ENCODE measurements around the gene MRPL28.
"Not testable (repeated sequence)": the region's sequence is repeated elsewhere in the genome, so short reads cannot be mapped to it uniquely, and the experiment has no call there.

The MRPL28 gene

GRCh38 chr16:342455-343213 is 27.7 kb downstream of the MRPL28 start:
- Histone ChIP-seq H3K79me1 (ENCODE audit: low read depth, low read length) (peaks cover 18% of the 10 kb centered on the region), H2BK5ac (ENCODE audit: low read length) (no peak overlapping the region), H2BK120ac (ENCODE audit: low read depth, low read length) (no peak overlapping the region), H3K9ac (ENCODE audit: low read depth, low read length, poor library complexity) (peak overlapping the region; percentile 30), H2AFZ (ENCODE audit: low read length) (no peak overlapping the region), H3K18ac (ENCODE audit: low read length) (no peak overlapping the region), H3K14ac (ENCODE audit: low read length) (no peak overlapping the region), H2BK12ac (ENCODE audit: low read length) (peak overlapping the region; percentile 58), H3K23ac (ENCODE audit: low read depth, low read length, poor library complexity) (peak overlapping the region; percentile 89), H3K9me3 (replicated peaks in 1 of 2; ENCODE audit: control insufficient read depth in 2 of 2, insufficient read depth in 1 of 2, low read depth in 1 of 2, low read length in 2 of 2) (peaks cover 5 to 29% of the 10 kb centered on the region in 2 donors), H4K91ac (ENCODE audit: low read depth, low read length, poor library complexity) (no peak overlapping the region), H3K27ac (replicated peaks; ENCODE audit: low read length) (no peak overlapping the region), H3K4me3 (ENCODE audit: low read length in 2 of 2) (no peak overlapping the region), H3K27me3 (ENCODE audit: control insufficient read depth in 3 of 3, insufficient read depth in 3 of 3, low read depth in 1 of 3, low read length in 3 of 3) (no peaks in the 10 kb centered on the region), H3K36me3 (replicated peaks in 1 of 2; ENCODE audit: control insufficient read depth in 2 of 2, insufficient read depth in 2 of 2, low read length in 2 of 2) (peaks cover 25 to 56% of the 10 kb centered on the region in 2 donors), H2BK15ac (ENCODE audit: low read length) (no peak overlapping the region), H3K4me2 (ENCODE audit: insufficient read depth, low read length, poor library complexity, severe bottlenecking) (no peak overlapping the region), H3K4ac (ENCODE audit: low read length) (no peak overlapping the region), H4K8ac (ENCODE audit: low read depth, low read length) (no peak overlapping the region), H2AK5ac (ENCODE audit: low read depth, low read length) (no peak overlapping the region), H3K4me1 (ENCODE audit: control insufficient read depth in 2 of 2, insufficient read depth in 1 of 2, low read depth in 1 of 2, low read length in 2 of 2) (no peaks in the 10 kb centered on the region)
- no CpG with 5 or more reads among the region's 18 CpGs for WGBS, 2 donors (ENCODE audit: extremely low coverage in 2 of 2, insufficient read length in 2 of 2, insufficient replicate concordance in 1 of 2)
- no peak for DNase-seq (ENCODE audit: low spot score)

- H3K4me3 ChIP-seq (ENCODE audit: low read length in 2 of 2); H3K4ac ChIP-seq (ENCODE audit: low read length); DNase-seq (ENCODE audit: low spot score); H3K27me3 ChIP-seq (ENCODE audit: control insufficient read depth in 3 of 3, insufficient read depth in 3 of 3, low read depth in 1 of 3, low read length in 3 of 3); H2BK15ac ChIP-seq (ENCODE audit: low read length); H2AFZ ChIP-seq (ENCODE audit: low read length); H2BK120ac ChIP-seq (ENCODE audit: low read depth, low read length); H2BK5ac ChIP-seq (ENCODE audit: low read length); H3K9ac ChIP-seq (ENCODE audit: low read depth, low read length, poor library complexity); H4K8ac ChIP-seq (ENCODE audit: low read depth, low read length); H3K23ac ChIP-seq (ENCODE audit: low read depth, low read length, poor library complexity); H2AK5ac ChIP-seq (ENCODE audit: low read depth, low read length); H3K18ac ChIP-seq (ENCODE audit: low read length); H3K14ac ChIP-seq (ENCODE audit: low read length); H3K27ac ChIP-seq (replicated peaks; ENCODE audit: low read length); H4K91ac ChIP-seq (ENCODE audit: low read depth, low read length, poor library complexity); H2BK12ac ChIP-seq (ENCODE audit: low read length); H3K4me1 ChIP-seq (ENCODE audit: control insufficient read depth in 2 of 2, insufficient read depth in 1 of 2, low read depth in 1 of 2, low read length in 2 of 2): not testable (repeated sequence)
- H3K36me3 ChIP-seq (replicated peaks in 1 of 2; ENCODE audit: control insufficient read depth in 2 of 2, insufficient read depth in 2 of 2, low read length in 2 of 2): peaks cover 21 to 49% of the 10 kb centered on the region in 2 donors
- peak overlapping the region; percentile 11 for H3K4me2 ChIP-seq (ENCODE audit: insufficient read depth, low read length, poor library complexity, severe bottlenecking)
- H3K9me3 ChIP-seq (replicated peaks in 1 of 2; ENCODE audit: control insufficient read depth in 2 of 2, insufficient read depth in 1 of 2, low read depth in 1 of 2, low read length in 2 of 2): peaks cover 5 to 29% of the 10 kb centered on the region in 2 donors
- H3K79me1 ChIP-seq (ENCODE audit: low read depth, low read length): peaks cover 18% of the 10 kb centered on the region
- no CpG with 5 or more reads among the region's 13 CpGs for WGBS, 2 donors (ENCODE audit: extremely low coverage in 2 of 2, insufficient read length in 2 of 2, insufficient replicate concordance in 1 of 2)
Observed at GRCh38 chr16:341974-342336, 28.4 kb downstream of the MRPL28 start.

- H4K91ac ChIP-seq (ENCODE audit: low read depth, low read length, poor library complexity); H3K4me3 ChIP-seq (ENCODE audit: low read length in 2 of 2); DNase-seq (ENCODE audit: low spot score); H4K8ac ChIP-seq (ENCODE audit: low read depth, low read length); H3K27me3 ChIP-seq (ENCODE audit: control insufficient read depth in 3 of 3, insufficient read depth in 3 of 3, low read depth in 1 of 3, low read length in 3 of 3); H3K18ac ChIP-seq (ENCODE audit: low read length); H2BK15ac ChIP-seq (ENCODE audit: low read length); H2AFZ ChIP-seq (ENCODE audit: low read length); H3K9ac ChIP-seq (ENCODE audit: low read depth, low read length, poor library complexity); H3K23ac ChIP-seq (ENCODE audit: low read depth, low read length, poor library complexity); H3K4me2 ChIP-seq (ENCODE audit: insufficient read depth, low read length, poor library complexity, severe bottlenecking); H3K27ac ChIP-seq (replicated peaks; ENCODE audit: low read length); H3K4me1 ChIP-seq (ENCODE audit: control insufficient read depth in 2 of 2, insufficient read depth in 1 of 2, low read depth in 1 of 2, low read length in 2 of 2); H3K14ac ChIP-seq (ENCODE audit: low read length); H2BK5ac ChIP-seq (ENCODE audit: low read length); H3K4ac ChIP-seq (ENCODE audit: low read length); H2BK120ac ChIP-seq (ENCODE audit: low read depth, low read length); H2BK12ac ChIP-seq (ENCODE audit: low read length): not testable (repeated sequence)
- H2AK5ac ChIP-seq (ENCODE audit: low read depth, low read length): peak overlapping the region; percentile 10
- H3K79me1 ChIP-seq (ENCODE audit: low read depth, low read length): peaks cover 18% of the 10 kb centered on the region
- peaks cover 5 to 28% of the 10 kb centered on the region in 2 donors for H3K9me3 ChIP-seq (replicated peaks in 1 of 2; ENCODE audit: control insufficient read depth in 2 of 2, insufficient read depth in 1 of 2, low read depth in 1 of 2, low read length in 2 of 2)
- H3K36me3 ChIP-seq (replicated peaks in 1 of 2; ENCODE audit: control insufficient read depth in 2 of 2, insufficient read depth in 2 of 2, low read length in 2 of 2): peaks cover 17 to 43% of the 10 kb centered on the region in 2 donors
- WGBS, 2 donors (ENCODE audit: extremely low coverage in 2 of 2, insufficient read length in 2 of 2, insufficient replicate concordance in 1 of 2): no CpG with 5 or more reads among the region's 47 CpGs
Observed at GRCh38 chr16:341095-341973, 29.0 kb downstream of the MRPL28 start.

Data from neuronal stem cell (in vitro differentiated cells).